ENCODE data around the gene NXN.

NXN gene

DNA sequence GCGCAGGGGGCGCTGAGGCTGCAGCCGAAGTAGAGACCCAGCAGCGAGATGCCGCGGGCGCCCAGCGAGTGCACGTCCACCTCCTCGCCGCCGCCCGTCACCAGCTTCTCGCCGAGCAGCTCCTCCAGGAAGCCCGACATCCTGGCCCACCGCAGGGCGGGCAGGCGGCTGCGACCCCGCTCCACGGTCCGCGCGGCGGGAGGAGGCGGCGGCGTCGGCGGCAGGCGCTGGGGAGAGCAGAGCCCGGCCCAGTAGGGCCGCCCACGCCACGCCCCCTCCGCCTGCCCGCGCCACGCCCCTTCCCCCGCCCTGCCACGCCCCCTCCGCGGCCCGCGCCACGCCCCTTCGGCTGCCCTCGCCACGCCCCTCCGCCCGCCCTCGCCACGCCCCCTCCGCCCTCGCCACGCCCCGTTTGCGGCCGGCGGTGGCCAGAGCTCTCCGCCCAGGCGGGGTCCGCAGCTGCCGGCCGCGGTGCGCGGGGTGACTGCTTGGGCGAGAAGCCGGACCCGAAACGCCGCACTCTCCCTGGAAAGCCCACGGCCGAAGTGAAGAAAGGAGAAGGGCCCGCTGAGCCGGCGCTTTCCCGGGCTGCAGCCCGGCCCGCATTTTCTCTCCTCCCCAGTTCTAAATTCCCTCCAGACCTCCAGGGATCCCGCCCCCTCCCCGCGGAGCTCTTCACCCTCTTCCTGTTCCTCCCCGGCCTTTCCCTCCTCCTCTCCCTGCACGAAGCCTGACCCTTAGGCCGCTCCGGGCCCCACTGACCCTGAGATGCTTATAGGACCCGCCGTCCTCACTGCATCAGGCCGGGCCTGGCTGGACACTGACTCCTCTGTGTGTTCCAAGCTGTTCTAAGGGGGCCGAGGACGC, at the start of gene NXN:
NXN (minus strand) TSS at position 238 of the 867 bp plus-strand sequence.
- Histone ChIP-seq H3K9ac (ENCODE audit: low read depth in 1 of 2, low read length in 2 of 2) (peak within 1 kb of the TSS; percentile 15 to 17), H3K27me3 (ENCODE audit: control insufficient read depth in 2 of 2, insufficient read depth in 2 of 2, low read length in 2 of 2) (peaks cover 12 to 14% of the 10 kb centered on the region in 2 donors), H3K27ac (ENCODE audit: low read depth in 2 of 2, low read length in 2 of 2) (peak within 1 kb of the TSS in 1 of 2 donors; percentile 58), H3K36me3 (ENCODE audit: control insufficient read depth in 2 of 2, insufficient read depth in 2 of 2, low read length in 2 of 2) (no peaks in the 10 kb centered on the region), H3K4me1 (ENCODE audit: control insufficient read depth in 2 of 2, insufficient read depth in 2 of 2, low read length in 2 of 2) (peaks cover 3 to 6% of the 10 kb centered on the region in 2 donors), H3K4me3 (ENCODE audit: low read length in 2 of 2) (peak within 1 kb of the TSS; percentile 60 to 68), H3K9me3 (ENCODE audit: control insufficient read depth in 2 of 2, low read length in 2 of 2) (no peaks in the 10 kb centered on the region)

DNA sequence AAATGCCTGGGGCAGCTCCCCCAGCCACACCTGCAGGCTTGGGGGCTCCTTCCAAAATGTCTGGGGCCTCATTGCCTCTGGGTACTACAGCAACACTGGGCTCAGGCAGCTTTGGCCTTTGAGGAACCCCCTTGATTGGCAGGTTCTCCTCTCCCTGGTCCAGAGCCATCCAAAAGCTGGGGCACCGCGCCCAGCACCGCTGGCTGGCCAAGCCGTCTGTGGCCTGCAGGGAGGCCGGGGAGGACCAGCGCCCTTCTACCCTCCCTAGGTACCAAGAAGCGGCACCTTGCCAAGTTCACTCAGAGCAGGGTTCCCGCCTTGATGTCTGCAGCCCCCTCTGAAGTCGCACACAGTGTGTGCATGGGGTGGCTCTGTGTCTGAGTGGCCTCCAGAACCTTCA, 47.5 kb upstream of the NXN start:
- Histone ChIP-seq H3K9ac (ENCODE audit: low read depth in 1 of 2, low read length in 2 of 2) (no peak overlapping the region), H3K27me3 (ENCODE audit: control insufficient read depth in 2 of 2, insufficient read depth in 2 of 2, low read length in 2 of 2) (no peaks in the 10 kb centered on the region), H3K4me3 (ENCODE audit: low read length in 2 of 2) (no peak overlapping the region), H3K27ac (ENCODE audit: low read depth in 2 of 2, low read length in 2 of 2) (no peak overlapping the region), H3K9me3 (ENCODE audit: control insufficient read depth in 2 of 2, low read length in 2 of 2) (no peaks in the 10 kb centered on the region), H3K36me3 (ENCODE audit: control insufficient read depth in 2 of 2, insufficient read depth in 2 of 2, low read length in 2 of 2) (peaks cover 12 to 28% of the 10 kb centered on the region in 2 donors), H3K4me1 (ENCODE audit: control insufficient read depth in 2 of 2, insufficient read depth in 2 of 2, low read length in 2 of 2) (no peaks in the 10 kb centered on the region)

DNA sequence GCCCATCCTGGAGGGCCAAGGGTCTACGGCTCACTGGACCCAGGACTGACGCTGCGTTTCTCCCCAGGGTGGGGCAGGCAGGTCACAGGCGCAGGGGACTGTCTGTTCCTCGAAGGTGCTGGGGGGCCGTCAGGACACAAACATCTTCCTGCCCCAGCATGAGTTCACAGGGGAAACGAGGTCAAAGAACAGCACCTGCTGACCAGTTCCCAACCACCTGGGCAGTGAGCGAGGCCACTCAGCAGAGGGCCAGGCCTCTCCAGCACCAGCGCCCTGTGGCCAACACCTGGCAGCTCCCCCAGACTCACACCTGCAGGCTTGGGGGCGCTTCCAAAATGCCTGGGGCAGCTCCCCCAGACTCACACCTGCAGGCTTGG, 47.0 kb upstream of the NXN start:
- no peak overlapping the region for H3K9ac ChIP-seq (ENCODE audit: low read depth in 1 of 2, low read length in 2 of 2)
- peaks cover 12 to 28% of the 10 kb centered on the region in 2 donors for H3K36me3 ChIP-seq (ENCODE audit: control insufficient read depth in 2 of 2, insufficient read depth in 2 of 2, low read length in 2 of 2)
- no peak overlapping the region for H3K4me3 ChIP-seq (ENCODE audit: low read length in 2 of 2)
- no peak overlapping the region for H3K27ac ChIP-seq (ENCODE audit: low read depth in 2 of 2, low read length in 2 of 2)
- no peaks in the 10 kb centered on the region for H3K27me3 ChIP-seq (ENCODE audit: control insufficient read depth in 2 of 2, insufficient read depth in 2 of 2, low read length in 2 of 2)
- no peaks in the 10 kb centered on the region for H3K9me3 ChIP-seq (ENCODE audit: control insufficient read depth in 2 of 2, low read length in 2 of 2)
- H3K4me1 ChIP-seq (ENCODE audit: control insufficient read depth in 2 of 2, insufficient read depth in 2 of 2, low read length in 2 of 2): no peaks in the 10 kb centered on the region

DNA sequence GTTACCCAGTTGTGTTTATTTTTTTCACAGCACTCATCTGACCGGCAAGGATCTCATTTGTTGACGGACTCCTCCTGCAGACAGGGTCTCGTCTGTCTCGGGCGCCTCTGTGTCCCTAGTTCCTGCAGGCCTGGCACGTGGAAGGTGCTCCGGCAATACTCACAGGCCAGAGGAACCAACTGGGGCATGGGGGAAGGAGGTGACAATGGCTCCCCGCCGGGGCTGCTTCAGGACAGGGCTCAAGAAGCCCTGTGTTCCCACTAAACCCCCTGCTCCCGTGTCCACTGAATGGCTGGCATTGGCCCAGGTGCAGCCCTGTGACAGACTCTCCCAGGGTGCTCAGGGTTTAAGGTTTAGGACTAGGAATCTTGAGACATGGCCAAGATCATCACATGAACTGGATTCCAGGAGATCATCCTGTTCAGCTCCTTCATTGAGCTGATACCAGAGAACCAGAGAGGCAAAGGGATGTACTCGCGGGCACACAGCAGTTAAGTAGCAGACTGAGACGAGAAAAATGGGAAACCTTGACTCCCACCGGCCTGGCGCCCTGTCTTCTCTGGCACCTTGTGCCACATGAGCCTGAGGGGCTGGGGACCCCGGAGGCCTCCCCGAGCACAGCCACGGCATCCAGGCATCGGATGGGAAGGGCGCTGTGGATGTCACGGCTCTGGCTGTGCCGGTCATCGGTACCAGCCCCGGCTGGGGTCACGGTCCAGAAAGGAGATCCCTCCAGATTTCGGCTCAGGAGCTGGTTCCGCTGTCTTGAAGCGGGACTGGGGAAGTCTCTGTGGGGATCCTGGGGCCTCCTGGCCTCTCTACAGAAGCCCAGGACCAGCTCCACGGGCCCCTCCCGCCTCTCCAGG, 46.4 kb upstream of the NXN start:
- Histone ChIP-seq H3K9me3 (ENCODE audit: control insufficient read depth in 2 of 2, low read length in 2 of 2) (no peaks in the 10 kb centered on the region), H3K27ac (ENCODE audit: low read depth in 2 of 2, low read length in 2 of 2) (no peak overlapping the region), H3K4me1 (ENCODE audit: control insufficient read depth in 2 of 2, insufficient read depth in 2 of 2, low read length in 2 of 2) (no peaks in the 10 kb centered on the region), H3K4me3 (ENCODE audit: low read length in 2 of 2) (no peak overlapping the region), H3K27me3 (ENCODE audit: control insufficient read depth in 2 of 2, insufficient read depth in 2 of 2, low read length in 2 of 2) (no peaks in the 10 kb centered on the region), H3K9ac (ENCODE audit: low read depth in 1 of 2, low read length in 2 of 2) (no peak overlapping the region), H3K36me3 (ENCODE audit: control insufficient read depth in 2 of 2, insufficient read depth in 2 of 2, low read length in 2 of 2) (peaks cover 12 to 29% of the 10 kb centered on the region in 2 donors)

DNA sequence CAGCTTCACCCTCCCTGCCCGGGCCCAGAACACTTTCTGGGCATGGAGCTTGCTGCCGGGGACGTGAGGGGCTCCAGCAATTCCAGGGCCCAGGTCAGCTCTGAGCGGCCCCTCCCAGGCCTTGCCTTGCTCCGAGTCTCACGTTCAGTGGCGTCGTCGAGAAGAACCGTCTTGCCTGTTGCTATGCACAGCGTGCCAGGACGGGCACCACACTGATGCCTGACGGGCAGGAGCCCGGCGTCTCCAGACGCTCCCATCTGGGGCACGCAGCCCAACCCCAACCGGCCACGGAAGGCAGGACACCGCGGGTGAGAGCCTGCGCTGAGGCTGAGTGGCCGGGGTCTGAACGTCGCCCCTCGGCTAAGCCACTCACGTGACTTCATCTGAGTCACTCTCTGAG, 44.5 kb upstream of the NXN start:
- Histone ChIP-seq H3K36me3 (ENCODE audit: control insufficient read depth in 2 of 2, insufficient read depth in 2 of 2, low read length in 2 of 2) (peaks cover 16 to 32% of the 10 kb centered on the region in 2 donors), H3K27me3 (ENCODE audit: control insufficient read depth in 2 of 2, insufficient read depth in 2 of 2, low read length in 2 of 2) (no peaks in the 10 kb centered on the region), H3K9me3 (ENCODE audit: control insufficient read depth in 2 of 2, low read length in 2 of 2) (no peaks in the 10 kb centered on the region), H3K9ac (ENCODE audit: low read depth in 1 of 2, low read length in 2 of 2) (no peak overlapping the region), H3K27ac (ENCODE audit: low read depth in 2 of 2, low read length in 2 of 2) (no peak overlapping the region), H3K4me3 (ENCODE audit: low read length in 2 of 2) (no peak overlapping the region), H3K4me1 (ENCODE audit: control insufficient read depth in 2 of 2, insufficient read depth in 2 of 2, low read length in 2 of 2) (peaks cover 3 to 7% of the 10 kb centered on the region in 2 donors)

DNA sequence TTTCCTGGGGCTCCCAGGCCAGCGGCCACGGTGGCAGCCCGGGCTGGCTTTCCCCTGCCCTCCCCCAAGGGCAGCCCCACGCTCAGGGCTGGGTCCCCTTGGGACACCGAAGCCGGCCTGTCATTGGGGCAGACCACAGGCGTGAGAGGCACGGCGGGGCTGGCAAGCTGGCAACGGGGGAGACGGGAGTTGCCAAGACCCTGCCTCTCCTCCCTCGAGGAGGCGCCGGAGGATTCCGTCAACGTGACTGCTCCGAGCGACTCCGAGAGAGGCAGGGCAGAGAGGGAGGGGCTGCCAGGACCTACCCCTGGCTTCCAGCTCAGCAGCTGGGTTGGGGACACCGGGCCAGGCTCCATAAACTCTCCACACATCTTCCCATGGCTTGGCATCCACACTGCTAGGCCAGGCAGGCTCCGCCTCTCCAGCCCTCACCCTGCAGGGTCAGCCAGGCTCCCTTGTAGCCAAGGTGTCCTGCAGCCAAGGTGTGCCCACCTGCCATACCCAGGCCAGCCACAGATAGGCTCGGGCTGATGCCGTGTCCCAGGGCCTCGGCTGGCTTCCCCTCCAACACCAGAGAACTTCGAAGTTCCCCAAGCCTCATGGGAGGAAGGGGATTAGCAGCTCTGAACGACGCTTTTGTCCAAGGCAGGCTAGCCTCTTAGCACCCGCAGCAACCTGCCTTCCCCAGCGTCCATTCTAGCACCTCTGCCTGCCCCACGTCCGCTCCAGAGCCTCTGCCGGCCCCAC, 42.9 kb upstream of the NXN start:
- Histone ChIP-seq H3K9ac (ENCODE audit: low read depth in 1 of 2, low read length in 2 of 2) (no peak overlapping the region), H3K4me3 (ENCODE audit: low read length in 2 of 2) (no peak overlapping the region), H3K9me3 (ENCODE audit: control insufficient read depth in 2 of 2, low read length in 2 of 2) (no peaks in the 10 kb centered on the region), H3K36me3 (ENCODE audit: control insufficient read depth in 2 of 2, insufficient read depth in 2 of 2, low read length in 2 of 2) (peaks cover 14 to 27% of the 10 kb centered on the region in 2 donors), H3K27me3 (ENCODE audit: control insufficient read depth in 2 of 2, insufficient read depth in 2 of 2, low read length in 2 of 2) (no peaks in the 10 kb centered on the region), H3K4me1 (ENCODE audit: control insufficient read depth in 2 of 2, insufficient read depth in 2 of 2, low read length in 2 of 2) (peaks cover 3 to 8% of the 10 kb centered on the region in 2 donors), H3K27ac (ENCODE audit: low read depth in 2 of 2, low read length in 2 of 2) (no peak overlapping the region)

DNA sequence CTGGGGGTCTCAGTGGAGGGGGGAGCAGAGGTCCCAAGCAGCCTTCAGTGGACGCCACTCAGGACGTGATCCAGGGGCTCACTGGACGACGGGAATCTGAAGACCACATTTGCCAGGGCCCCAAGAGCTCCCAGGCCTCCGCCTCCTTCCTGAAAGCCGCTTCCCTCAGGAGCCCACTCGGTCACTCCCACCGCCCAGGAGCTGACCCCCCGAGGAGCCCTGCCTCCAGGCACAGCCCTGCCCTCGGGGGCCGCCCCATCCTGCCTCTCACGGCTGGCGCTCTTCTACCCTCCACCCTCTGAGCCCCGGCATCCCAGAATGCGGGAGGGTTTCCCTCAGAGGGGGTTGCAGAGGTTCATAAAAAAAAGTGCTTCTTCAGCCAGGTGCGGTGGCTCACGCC, 41.6 kb upstream of the NXN start:
- Histone ChIP-seq H3K4me1 (ENCODE audit: control insufficient read depth in 2 of 2, insufficient read depth in 2 of 2, low read length in 2 of 2) (peaks cover 3 to 8% of the 10 kb centered on the region in 2 donors), H3K4me3 (ENCODE audit: low read length in 2 of 2) (no peak overlapping the region), H3K36me3 (ENCODE audit: control insufficient read depth in 2 of 2, insufficient read depth in 2 of 2, low read length in 2 of 2) (peaks cover 14 to 30% of the 10 kb centered on the region in 2 donors), H3K9me3 (ENCODE audit: control insufficient read depth in 2 of 2, low read length in 2 of 2) (no peaks in the 10 kb centered on the region), H3K9ac (ENCODE audit: low read depth in 1 of 2, low read length in 2 of 2) (no peak overlapping the region), H3K27me3 (ENCODE audit: control insufficient read depth in 2 of 2, insufficient read depth in 2 of 2, low read length in 2 of 2) (no peaks in the 10 kb centered on the region), H3K27ac (ENCODE audit: low read depth in 2 of 2, low read length in 2 of 2) (no peak overlapping the region)

DNA sequence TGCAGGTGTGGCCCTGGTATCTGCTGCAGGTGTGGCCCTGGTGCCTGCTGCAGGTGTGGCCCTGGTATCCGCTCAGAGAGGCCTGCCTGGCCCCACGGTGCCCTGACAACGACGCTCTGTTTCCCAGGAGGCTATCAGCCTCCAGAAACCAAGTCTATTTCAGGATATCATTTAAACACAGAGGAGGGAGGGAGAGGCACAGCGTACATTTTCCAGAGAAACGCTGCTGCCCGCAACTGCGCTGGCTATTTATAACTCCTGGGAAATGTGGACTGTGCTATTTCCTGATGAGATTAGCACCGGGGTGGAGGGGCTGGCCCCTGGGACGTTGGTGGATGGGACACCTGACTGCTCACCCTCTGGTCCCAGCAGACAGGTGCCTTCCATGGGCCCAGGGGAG, 39.9 kb upstream of the NXN start:
- Histone ChIP-seq H3K36me3 (ENCODE audit: control insufficient read depth in 2 of 2, insufficient read depth in 2 of 2, low read length in 2 of 2) (peaks cover 14 to 22% of the 10 kb centered on the region in 2 donors), H3K4me1 (ENCODE audit: control insufficient read depth in 2 of 2, insufficient read depth in 2 of 2, low read length in 2 of 2) (peaks cover 3 to 8% of the 10 kb centered on the region in 2 donors), H3K9me3 (ENCODE audit: control insufficient read depth in 2 of 2, low read length in 2 of 2) (no peaks in the 10 kb centered on the region), H3K9ac (ENCODE audit: low read depth in 1 of 2, low read length in 2 of 2) (no peak overlapping the region), H3K27me3 (ENCODE audit: control insufficient read depth in 2 of 2, insufficient read depth in 2 of 2, low read length in 2 of 2) (no peaks in the 10 kb centered on the region), H3K4me3 (ENCODE audit: low read length in 2 of 2) (no peak overlapping the region), H3K27ac (ENCODE audit: low read depth in 2 of 2, low read length in 2 of 2) (peak overlapping the region; percentile 68 to 75)

DNA sequence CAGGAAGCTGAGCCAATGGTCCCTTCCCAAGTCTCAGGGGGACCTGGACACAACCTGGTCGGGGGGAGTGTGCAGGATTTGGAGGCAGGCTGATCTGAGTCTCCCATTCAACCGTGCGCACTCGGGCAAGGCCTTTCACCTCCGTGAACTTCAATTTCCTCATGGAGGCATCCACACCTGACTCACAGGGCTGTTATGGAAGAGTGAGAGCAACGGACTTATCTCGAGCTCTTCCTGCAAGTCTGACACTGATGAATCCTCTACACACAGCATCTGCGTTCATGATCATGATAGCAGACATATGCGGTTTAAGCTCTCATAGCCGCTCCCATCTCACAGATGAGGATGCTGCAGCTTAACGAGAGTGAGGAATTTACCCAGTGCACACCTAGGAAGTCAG, 39.0 kb upstream of the NXN start:
- Histone ChIP-seq H3K27ac (ENCODE audit: low read depth in 2 of 2, low read length in 2 of 2) (no peak overlapping the region), H3K36me3 (ENCODE audit: control insufficient read depth in 2 of 2, insufficient read depth in 2 of 2, low read length in 2 of 2) (peaks cover 10 to 16% of the 10 kb centered on the region in 2 donors), H3K4me3 (ENCODE audit: low read length in 2 of 2) (no peak overlapping the region), H3K9me3 (ENCODE audit: control insufficient read depth in 2 of 2, low read length in 2 of 2) (no peaks in the 10 kb centered on the region), H3K27me3 (ENCODE audit: control insufficient read depth in 2 of 2, insufficient read depth in 2 of 2, low read length in 2 of 2) (no peaks in the 10 kb centered on the region), H3K4me1 (ENCODE audit: control insufficient read depth in 2 of 2, insufficient read depth in 2 of 2, low read length in 2 of 2) (peaks cover 3 to 8% of the 10 kb centered on the region in 2 donors), H3K9ac (ENCODE audit: low read depth in 1 of 2, low read length in 2 of 2) (no peak overlapping the region)

All from mucosa of rectum (tissue), 2 donors.